Esophagus muscularis mucosa (tissue), 3 donors: ENCODE data around the gene RANBP3.

Experiments used
- EP300 ChIP-seq: sonication (generic); formaldehyde crosslinking; IDR thresholded peaks from one replicate; pipeline ENCODE4 v1.6.1; 2017; ENCODE audit warnings: antibody characterized with exemption
- TF ChIP-seq, protein P1 (sequence below), 3 experiments: fragments of 200-600 bp in 2 of 3; fragments of 450-650 bp in 1 of 3; sonication (generic) in 2 of 3; IDR thresholded peaks; one replicate each; pipeline ENCODE4 v1.5.1; 2017 to 2019; ENCODE audit warnings: antibody characterized with exemption in 3 of 3, mild to moderate bottlenecking in 2 of 3, moderate library complexity in 1 of 3

GRCh38 chr19:6014551-6015135 is 36.7 kb upstream of the RANBP3 start:
- TF ChIP-seq, protein P1, sequence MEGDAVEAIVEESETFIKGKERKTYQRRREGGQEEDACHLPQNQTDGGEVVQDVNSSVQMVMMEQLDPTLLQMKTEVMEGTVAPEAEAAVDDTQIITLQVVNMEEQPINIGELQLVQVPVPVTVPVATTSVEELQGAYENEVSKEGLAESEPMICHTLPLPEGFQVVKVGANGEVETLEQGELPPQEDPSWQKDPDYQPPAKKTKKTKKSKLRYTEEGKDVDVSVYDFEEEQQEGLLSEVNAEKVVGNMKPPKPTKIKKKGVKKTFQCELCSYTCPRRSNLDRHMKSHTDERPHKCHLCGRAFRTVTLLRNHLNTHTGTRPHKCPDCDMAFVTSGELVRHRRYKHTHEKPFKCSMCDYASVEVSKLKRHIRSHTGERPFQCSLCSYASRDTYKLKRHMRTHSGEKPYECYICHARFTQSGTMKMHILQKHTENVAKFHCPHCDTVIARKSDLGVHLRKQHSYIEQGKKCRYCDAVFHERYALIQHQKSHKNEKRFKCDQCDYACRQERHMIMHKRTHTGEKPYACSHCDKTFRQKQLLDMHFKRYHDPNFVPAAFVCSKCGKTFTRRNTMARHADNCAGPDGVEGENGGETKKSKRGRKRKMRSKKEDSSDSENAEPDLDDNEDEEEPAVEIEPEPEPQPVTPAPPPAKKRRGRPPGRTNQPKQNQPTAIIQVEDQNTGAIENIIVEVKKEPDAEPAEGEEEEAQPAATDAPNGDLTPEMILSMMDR (IDR thresholded peaks at IDR 0.05): no peak
- TF ChIP-seq EP300: no peak
